Measurements from ENCODE around the gene NPFF. TPM values are rescaled to one million over a fixed set of nuclear protein-coding genes. Genes with fewer than 3 reads are reported as not detected.

Gene NPFF
- total and polyA plus RNA-seq, 2 donors (not counting 3 experiments of a cell fraction or from before 2014, with no cell fraction given): not detected

GRCh38 chr12:53468282-53468681, 39.0 kb downstream of the NPFF start:
- peaks cover 18% of the 10 kb centered on the region for H4K20me1 ChIP-seq (replicated peaks; ENCODE audit: control insufficient read depth, extremely low read depth, insufficient read depth, low read length)
- FAIRE-seq (no peak), DNase-seq (ENCODE audit: low read depth, low spot score) (no peak)
- H3K9ac ChIP-seq (replicated peaks; ENCODE audit: extremely low read depth, insufficient read depth, low read length): no peak overlapping the region
- ChIA-PET POLR2A (no interaction called here), CTCF (interaction anchor here (0.9 to 1.8 kb wide), 2 partner anchors 8 to 14 kb away, joined by 4 to 5 read pairs; no protein-coding TSS in a partner anchor)
- no peak overlapping the region for H3K4me3 ChIP-seq (replicated peaks in 1 of 3; ENCODE audit: insufficient read depth in 1 of 3, low read depth in 1 of 3, low read length in 3 of 3)
- no peaks in the 10 kb centered on the region for H3K27me3 ChIP-seq (ENCODE audit: control insufficient read depth in 2 of 2, insufficient read depth in 2 of 2, low read length in 2 of 2)
- H3K36me3 ChIP-seq (ENCODE audit: control insufficient read depth in 2 of 2, extremely low read depth in 1 of 2, insufficient read depth in 2 of 2, low read length in 2 of 2): peaks cover 77 to 80% of the 10 kb centered on the region in 2 experiments
- H2AFZ ChIP-seq (ENCODE audit: low read depth, low read length): no peak overlapping the region
- no peaks in the 10 kb centered on the region for H3K4me1 ChIP-seq (ENCODE audit: control insufficient read depth, extremely low read depth, insufficient read depth, low read length)
- dilution Hi-C loops (cut with MboI; ENCODE audit: extremely low pct_ligation_motif_present, low sequenced_read_pairs) (no loop called here), intact Hi-C loops (cut with micrococcal nuclease) (loop anchor here (2.0 kb wide), 1 partner anchor 15 kb away; the partner anchor contains the start of gene PCBP2)
- H3K9me3 ChIP-seq (replicated peaks; ENCODE audit: control insufficient read depth, insufficient read depth, low read length): no peaks in the 10 kb centered on the region
- TF ChIP-seq POLR2AphosphoS5 (IDR thresholded peaks at IDR 0.05; ENCODE audit: insufficient read depth, low read depth, low read length) (peak; percentile 25), MYC (IDR thresholded peaks at IDR 0.05; ENCODE audit: low read depth, low read length) (no peak)
- H3K27ac ChIP-seq (ENCODE audit: insufficient read depth, low read depth, low read length): no peak overlapping the region
- no TSS peak for BruUV-seq (replicated peaks)
- no peaks in the 10 kb centered on the region for H3K9me1 ChIP-seq (replicated peaks; ENCODE audit: control insufficient read depth, extremely low read depth, insufficient read depth, low read length)
- H3K79me2 ChIP-seq (ENCODE audit: control insufficient read depth, insufficient read depth, low read length): peaks cover 74% of the 10 kb centered on the region
- no peak overlapping the region for H3K4me2 ChIP-seq (ENCODE audit: insufficient read depth, low read length)

- H3K4me2 ChIP-seq (ENCODE audit: insufficient read depth, low read length): no peak overlapping the region
- FAIRE-seq (no peak), DNase-seq (ENCODE audit: low read depth, low spot score) (no peak)
- H3K4me1 ChIP-seq (ENCODE audit: control insufficient read depth, extremely low read depth, insufficient read depth, low read length): no peaks in the 10 kb centered on the region
- POLR2A ChIA-PET: no interaction called here
- H3K9me3 ChIP-seq (replicated peaks; ENCODE audit: control insufficient read depth, insufficient read depth, low read length): no peaks in the 10 kb centered on the region
- H4K20me1 ChIP-seq (replicated peaks; ENCODE audit: control insufficient read depth, extremely low read depth, insufficient read depth, low read length): peaks cover 20% of the 10 kb centered on the region
- no peak overlapping the region for H2AFZ ChIP-seq (ENCODE audit: low read depth, low read length)
- TF ChIP-seq POLR2AphosphoS5 (IDR thresholded peaks at IDR 0.05; ENCODE audit: insufficient read depth, low read depth, low read length) (no peak), MYC (IDR thresholded peaks at IDR 0.05; ENCODE audit: low read depth, low read length) (no peak), JUN (IDR thresholded peaks at IDR 0.05; ENCODE audit: borderline replicate concordance, insufficient read depth, insufficient read length, low read depth) (no peak), CTCF (IDR thresholded peaks at IDR 0.05; ENCODE audit: extremely low read depth in 1 of 2, insufficient read depth in 1 of 2, low read depth in 1 of 2, low read length in 2 of 2) (no peak), GATA2 (IDR thresholded peaks at IDR 0.05; ENCODE audit: insufficient read depth, insufficient read length, low read depth, low read length) (no peak), POLR2A (IDR thresholded peaks at IDR 0.05; ENCODE audit: low read depth, low read length) (no peak), FOS (IDR thresholded peaks at IDR 0.05; ENCODE audit: borderline replicate concordance, insufficient read depth, low read length) (no peak), MAX (IDR thresholded peaks at IDR 0.05; ENCODE audit: insufficient read depth, insufficient read length) (no peak), EZH2 (IDR thresholded peaks at IDR 0.05; ENCODE audit: borderline replicate concordance, low read depth, low read length, severe bottlenecking) (no peak)
- H3K79me2 ChIP-seq (ENCODE audit: control insufficient read depth, insufficient read depth, low read length): peaks cover 78% of the 10 kb centered on the region
- H3K36me3 ChIP-seq (ENCODE audit: control insufficient read depth in 2 of 2, extremely low read depth in 1 of 2, insufficient read depth in 2 of 2, low read length in 2 of 2): peaks cover 78 to 83% of the 10 kb centered on the region in 2 experiments
- H3K4me3 ChIP-seq (replicated peaks in 1 of 3; ENCODE audit: insufficient read depth in 1 of 3, low read depth in 1 of 3, low read length in 3 of 3): no peak overlapping the region
- no peak overlapping the region for H3K9ac ChIP-seq (replicated peaks; ENCODE audit: extremely low read depth, insufficient read depth, low read length)
- intact Hi-C loops (cut with micrococcal nuclease) (loop anchor here (2.0 kb wide), 1 partner anchor 15 kb away; the partner anchor contains the start of gene PCBP2), dilution Hi-C loops (cut with MboI; ENCODE audit: extremely low pct_ligation_motif_present, low sequenced_read_pairs) (no loop called here)
- H3K27ac ChIP-seq (ENCODE audit: insufficient read depth, low read depth, low read length): no peak overlapping the region
- no peaks in the 10 kb centered on the region for H3K27me3 ChIP-seq (ENCODE audit: control insufficient read depth in 2 of 2, insufficient read depth in 2 of 2, low read length in 2 of 2)
- BruUV-seq (replicated peaks): no TSS peak
- CTCF ChIA-PET: interaction anchor here (0.9 to 1.8 kb wide), 2 partner anchors 9 to 14 kb away, joined by 4 to 5 read pairs; no protein-coding TSS in a partner anchor
- H3K9me1 ChIP-seq (replicated peaks; ENCODE audit: control insufficient read depth, extremely low read depth, insufficient read depth, low read length): no peaks in the 10 kb centered on the region
These were observed 39.4 kb downstream of the NPFF start for GRCh38 chr12:53467880-53468279.

Measured in endothelial cell of umbilical vein (primary cell).